ENCODE measurements around the gene FANCB.

FANCB gene

GRCh38 chrX:14851526-14851925, 21.3 kb downstream of the FANCB start:
- no peak overlapping the region for H3K27ac ChIP-seq
- no peak for TF ChIP-seq CTCF (conservative IDR thresholded peaks at IDR 0.05)
- TF ChIP-seq ZFX (IDR thresholded peaks at IDR 0.05): no peak

- no peak overlapping the region for H3K27ac ChIP-seq
- TF ChIP-seq CTCF (conservative IDR thresholded peaks at IDR 0.05): no peak
- no peak for TF ChIP-seq ZFX (IDR thresholded peaks at IDR 0.05)
Observed at GRCh38 chrX:14843666-14844065, 29.2 kb downstream of the FANCB start.

- TF ChIP-seq ZFX (IDR thresholded peaks at IDR 0.05) (no peak), CTCF (conservative IDR thresholded peaks at IDR 0.05) (no peak)
- H3K27ac ChIP-seq: no peak overlapping the region
Observed at GRCh38 chrX:14837155-14837554, 35.7 kb downstream of the FANCB start.

GRCh38 chrX:14832586-14832985, 40.3 kb downstream of the FANCB start:
- H3K27ac ChIP-seq: no peak overlapping the region
- TF ChIP-seq CTCF (conservative IDR thresholded peaks at IDR 0.05): no peak

- no peak overlapping the region for H3K27ac ChIP-seq
Observed at GRCh38 chrX:14832151-14832550, 40.7 kb downstream of the FANCB start.

GRCh38 chrX:14829643-14830042, 43.2 kb downstream of the FANCB start:
- no peak overlapping the region for H3K27ac ChIP-seq
- no peak for TF ChIP-seq CTCF (conservative IDR thresholded peaks at IDR 0.05)
- no peak for TF ChIP-seq ZFX (IDR thresholded peaks at IDR 0.05)

More at GRCh38 chrX:14832151-14832550, 40.7 kb downstream of the FANCB start:
- no peak for TF ChIP-seq ZFX (IDR thresholded peaks at IDR 0.05)
- no peak for TF ChIP-seq CTCF (conservative IDR thresholded peaks at IDR 0.05)

GRCh38 chrX:14826319-14826718, 46.5 kb downstream of the FANCB start:
- TF ChIP-seq ZFX (IDR thresholded peaks at IDR 0.05) (no peak), CTCF (conservative IDR thresholded peaks at IDR 0.05) (no peak)

More at GRCh38 chrX:14826319-14826718, 46.5 kb downstream of the FANCB start:
- H3K27ac ChIP-seq: no peak overlapping the region

Measured in C4-2B (cell line).